Measurements from ENCODE around the gene UCK1. TPM values are rescaled to one million over a fixed set of nuclear protein-coding genes. Genes with fewer than 3 reads are reported as not detected.

Gene UCK1
- total RNA-seq, 2 donors from 2014 or later = 23.3 to 23.7 TPM

DNA sequence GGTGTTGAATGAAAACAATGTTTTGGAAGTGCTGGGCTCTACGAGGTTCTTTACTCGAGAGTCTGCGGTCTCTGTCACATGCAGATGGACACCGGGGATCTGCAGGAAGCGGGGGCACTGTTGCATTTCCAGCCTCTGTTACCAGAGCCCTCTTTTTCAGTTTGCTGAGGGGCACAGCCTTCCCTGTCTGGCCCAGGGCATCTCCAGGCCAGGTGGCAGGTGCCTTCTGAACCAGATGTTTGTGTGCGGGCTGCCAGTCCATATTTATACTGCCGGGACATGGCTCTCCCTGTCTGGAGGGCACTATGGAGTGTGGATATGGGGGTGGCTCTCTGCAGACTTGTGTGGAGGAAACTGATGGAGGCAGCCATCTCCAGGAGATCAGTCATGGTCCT lies 47.0 kb downstream of the UCK1 start:
- intact Hi-C loops (cut with DNase I) = loop anchor here in 1 of 2 donors (10.0 kb wide), 1 partner anchor 119 kb away; no protein-coding TSS in a partner anchor
- DNase-seq = no peak
- no peak for ATAC-seq

DNA sequence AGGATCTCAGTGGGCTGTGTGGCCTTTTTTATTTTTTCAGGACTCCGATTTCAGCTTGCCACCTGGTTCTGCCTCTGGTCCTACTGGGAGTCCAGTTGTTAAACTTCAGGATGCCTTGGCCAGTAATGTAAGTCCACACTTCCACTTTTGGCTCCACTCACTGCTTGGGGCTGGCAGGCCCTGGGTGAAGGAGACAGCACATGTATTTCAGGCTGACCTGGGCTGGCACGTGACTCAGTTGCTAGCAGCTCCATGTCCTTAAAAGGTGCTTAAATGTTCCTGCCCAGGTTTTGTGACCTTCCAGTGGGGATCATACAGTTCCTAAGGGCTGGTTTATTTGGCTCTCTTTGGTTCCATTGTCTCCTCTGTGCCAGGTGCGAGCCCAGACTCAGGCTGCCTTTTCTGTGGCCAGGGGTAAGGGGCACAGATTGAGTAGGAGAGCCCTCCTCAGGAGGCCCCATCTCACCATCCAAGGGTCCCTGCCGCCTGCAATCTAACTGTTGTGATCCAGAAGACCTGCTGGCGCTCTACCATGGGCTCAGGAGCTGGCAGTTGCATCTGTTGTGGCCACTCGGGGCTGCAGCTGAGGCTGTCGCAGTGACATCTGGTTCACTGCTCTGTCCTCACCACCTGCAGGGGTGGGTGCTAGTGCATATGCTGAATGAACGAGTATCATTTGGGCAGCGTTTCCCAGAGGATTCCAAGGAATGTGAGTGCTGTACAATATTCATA lies 47.6 kb downstream of the UCK1 start:
- DNase-seq (peak; percentile 68), ATAC-seq (peak; percentile 66 to 86)
- intact Hi-C loops (cut with DNase I) = loop anchor here in 1 of 2 donors (10.0 kb wide), 1 partner anchor 119 kb away; no protein-coding TSS in a partner anchor

DNA sequence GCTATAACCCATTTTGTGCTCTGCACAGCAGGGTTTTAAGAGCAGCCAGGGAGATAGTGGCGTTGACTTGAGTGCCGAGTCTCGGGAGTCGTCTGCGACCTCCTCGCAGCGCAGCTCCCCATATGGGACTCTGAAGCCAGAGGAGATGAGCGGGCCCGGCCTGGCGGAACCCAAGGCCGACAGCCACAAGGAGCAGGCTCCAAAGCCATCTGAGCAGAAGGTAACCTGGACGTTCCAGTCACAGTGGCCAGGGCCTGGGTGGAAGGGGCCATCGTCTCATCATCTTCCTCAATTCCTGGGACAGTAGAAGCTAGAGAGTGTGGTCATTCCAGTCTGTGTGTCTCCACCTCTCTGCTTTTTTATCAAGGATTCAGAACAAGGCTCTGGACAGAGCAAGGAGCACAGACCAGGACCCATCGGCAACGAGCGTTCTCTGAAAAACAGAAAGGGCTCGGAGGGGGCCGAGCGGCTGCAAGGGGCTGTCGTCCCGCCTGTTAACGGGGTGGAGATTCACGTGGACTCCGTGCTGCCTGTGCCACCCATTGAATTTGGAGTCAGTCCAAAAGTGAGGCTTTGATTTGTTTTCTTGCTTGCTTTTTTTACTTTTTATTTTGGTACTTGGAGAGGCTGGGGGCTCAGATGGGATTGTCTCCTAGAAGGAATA lies 48.6 kb downstream of the UCK1 start:
- ATAC-seq (no peak), DNase-seq (no peak)
- intact Hi-C loops (cut with DNase I) = loop anchor here in 1 of 2 donors (10.0 kb wide), 1 partner anchor 118 kb away; no protein-coding TSS in a partner anchor

DNA sequence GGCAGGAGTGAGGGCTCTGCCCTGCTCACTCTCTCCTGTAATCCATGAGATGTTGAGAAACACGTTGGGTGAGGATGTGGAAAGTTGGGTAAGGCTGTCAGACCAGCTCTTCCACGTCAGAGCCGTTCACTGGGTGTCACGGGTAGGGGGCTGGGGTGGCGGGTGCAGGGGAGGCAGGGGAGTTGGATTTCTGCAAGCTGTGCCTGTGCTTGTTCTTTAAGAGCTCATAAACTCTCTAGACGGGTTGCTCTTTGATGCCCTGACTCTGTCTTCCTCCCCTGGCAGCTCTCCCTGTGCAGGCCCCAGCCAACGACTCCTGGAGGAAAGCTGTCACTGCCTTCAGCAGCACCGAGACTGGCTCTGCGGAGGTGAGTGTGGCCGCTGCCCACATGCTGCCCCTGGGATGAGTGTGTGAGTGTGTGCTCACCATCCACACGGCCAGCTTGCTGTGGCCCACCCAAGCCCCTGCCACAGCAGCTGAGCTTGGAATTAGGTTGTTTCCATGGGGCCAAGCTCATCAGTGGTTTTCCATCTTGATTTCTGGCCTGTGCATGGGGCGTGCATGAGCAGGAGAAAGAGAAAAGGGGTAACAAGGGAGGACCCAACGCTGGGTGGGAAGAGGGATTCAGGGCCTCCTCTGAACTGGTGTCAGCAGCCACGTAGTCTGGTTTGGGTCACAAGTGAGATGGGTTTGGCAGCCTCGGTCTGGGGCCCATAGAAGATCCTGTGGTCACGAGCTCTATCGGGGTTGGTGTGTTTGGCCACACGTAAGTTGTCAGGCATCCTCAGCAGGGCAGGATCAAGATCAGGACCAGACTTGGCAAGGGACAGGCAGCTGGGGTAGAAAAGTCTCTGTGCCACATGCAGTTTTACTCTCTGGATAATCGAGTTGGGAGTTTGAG lies 49.4 kb downstream of the UCK1 start:
- ATAC-seq = peak in 1 of 2 donors; percentile 33

DNA sequence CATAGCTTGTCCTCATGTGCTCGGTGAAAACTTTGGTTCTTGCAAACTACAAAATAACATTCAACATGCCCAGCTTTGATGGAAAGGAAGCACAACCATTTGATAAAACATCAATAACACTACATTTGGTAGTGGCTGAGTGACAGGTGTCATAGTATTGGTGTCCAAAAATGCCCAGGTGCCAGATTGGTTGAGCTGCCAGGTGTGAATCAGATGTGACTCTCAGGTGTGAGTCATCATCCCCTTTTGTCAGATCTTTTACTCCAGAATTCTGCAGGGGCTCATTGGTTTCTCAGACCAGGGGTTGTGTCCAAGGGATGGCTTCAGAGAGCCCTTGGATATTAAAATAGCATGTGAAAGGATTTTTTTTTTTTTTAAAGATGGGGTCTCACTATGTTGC lies 50.8 kb downstream of the UCK1 start:
- intact Hi-C loops (cut with DNase I) = loop anchor here in 1 of 2 donors (10.0 kb wide), 1 partner anchor 115 kb away; no protein-coding TSS in a partner anchor
- no peak for DNase-seq

More for the DNA sequence above, 49.4 kb downstream of the UCK1 start:
- no peak for DNase-seq
- intact Hi-C loops (cut with DNase I) = loop anchor here in 1 of 2 donors (10.0 kb wide), 1 partner anchor 117 kb away; no protein-coding TSS in a partner anchor

DNA sequence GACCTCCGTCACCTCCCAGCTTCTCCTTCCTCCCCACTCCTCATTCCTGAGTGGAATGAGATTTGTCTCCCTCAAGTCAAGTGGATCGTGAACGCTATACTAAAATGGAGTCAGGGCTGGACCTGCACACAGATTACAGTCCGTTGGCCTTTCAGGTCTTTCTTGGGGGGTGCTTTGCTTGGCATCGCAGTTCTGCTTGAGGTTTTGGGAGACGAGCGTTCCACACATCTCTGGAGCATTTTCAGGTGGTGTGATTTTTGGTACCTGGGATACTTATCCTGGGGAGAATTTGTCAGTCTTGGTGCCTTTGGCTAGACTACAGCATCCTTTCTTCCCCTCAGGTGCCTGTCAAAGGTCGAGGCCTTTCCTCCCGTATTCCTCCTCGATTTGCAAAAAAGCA lies 52.2 kb downstream of the UCK1 start:
- intact Hi-C loops (cut with DNase I) = loop anchor here in 1 of 2 donors (5.0 to 10.0 kb wide), 2 partner anchors 84 to 112 kb away; partner anchors contain the start of gene PRRC2B
- DNase-seq = no peak
- ATAC-seq = no peak

More for the DNA sequence above, 50.8 kb downstream of the UCK1 start:
- ATAC-seq = no peak

DNA sequence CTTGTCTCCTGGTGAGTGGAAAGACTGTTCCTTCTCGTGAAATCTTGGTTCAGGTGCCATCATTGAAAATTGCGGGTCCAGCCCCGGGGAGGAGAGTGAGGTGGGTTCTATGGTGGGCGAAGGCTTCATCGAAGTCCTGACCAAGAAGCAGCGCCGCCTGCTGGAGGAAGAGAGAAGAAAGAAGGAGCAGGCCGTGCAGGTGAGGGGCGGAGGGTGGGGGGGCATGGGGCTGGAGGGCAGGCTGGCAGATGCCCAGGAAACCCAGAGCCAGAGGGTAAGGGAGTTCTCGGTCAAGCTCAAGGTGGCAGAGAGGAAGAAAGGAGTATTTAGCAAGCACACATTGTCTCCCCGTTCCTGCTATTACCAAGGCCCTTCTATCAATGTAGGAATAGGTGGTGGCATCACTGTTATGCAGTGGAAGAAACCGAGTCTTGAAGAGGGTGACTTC lies 52.6 kb downstream of the UCK1 start:
- intact Hi-C loops (cut with DNase I) = loop anchor here in 1 of 2 donors (5.0 to 10.0 kb wide), 2 partner anchors 84 to 111 kb away; partner anchors contain the start of gene PRRC2B

DNA sequence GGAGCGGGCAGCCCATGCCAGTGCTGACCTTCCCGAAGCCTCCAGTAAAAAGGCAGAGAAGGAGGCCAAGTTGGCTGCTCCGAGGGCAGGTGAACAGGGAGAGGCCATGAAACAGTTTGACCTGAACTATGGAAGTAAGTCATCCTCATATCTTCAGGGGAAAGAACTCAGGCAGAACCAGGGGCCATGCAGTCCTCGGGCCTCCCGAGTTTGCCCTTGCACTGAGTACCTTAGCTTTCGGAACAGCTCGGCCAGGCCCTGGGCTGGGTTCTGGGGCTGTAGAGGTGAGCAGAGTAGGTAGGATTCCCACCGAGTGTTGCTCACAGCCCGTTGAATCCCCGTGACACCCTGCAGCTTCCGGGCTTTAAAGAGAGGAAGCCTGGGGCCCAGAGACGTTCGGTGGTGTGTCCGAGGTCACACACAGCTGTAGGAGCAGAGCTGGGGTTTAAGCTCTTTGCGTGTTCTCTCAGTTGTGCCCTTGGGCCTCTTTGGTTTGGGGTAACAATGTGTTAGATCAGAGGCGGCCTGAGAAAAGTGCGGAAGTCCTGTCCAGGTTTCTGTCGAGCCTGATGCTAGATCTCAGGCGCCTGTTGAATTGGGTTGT lies 53.1 kb downstream of the UCK1 start:
- intact Hi-C loops (cut with DNase I) = loop anchor here in 1 of 2 donors (5.0 to 10.0 kb wide), 2 partner anchors 83 to 111 kb away; partner anchors contain the start of gene PRRC2B
- DNase-seq (no peak), ATAC-seq (no peak)

More for the DNA sequence above, 52.6 kb downstream of the UCK1 start:
- peak in 1 of 2 donors; percentile 9 for ATAC-seq
- DNase-seq = peak; percentile 55

DNA sequence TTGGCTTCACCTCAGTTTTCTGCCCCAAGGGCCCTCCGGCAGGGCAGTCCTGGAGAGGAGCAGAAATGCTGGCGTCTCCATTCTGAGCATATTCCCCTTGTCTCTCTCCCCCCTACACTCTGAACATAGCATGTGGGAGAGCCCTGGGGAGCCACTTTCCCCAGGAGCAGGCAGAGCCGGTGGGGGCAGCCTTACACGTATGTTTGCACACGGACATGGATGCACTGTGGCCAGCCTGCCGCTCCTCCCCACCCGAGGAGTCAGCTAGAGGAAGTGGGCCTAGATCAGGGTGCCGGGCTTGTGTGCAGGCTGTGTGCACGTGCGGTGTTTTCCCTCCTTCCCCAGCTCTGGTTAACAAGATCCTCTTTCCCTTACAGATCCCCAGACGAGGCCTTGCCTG lies 53.7 kb downstream of the UCK1 start:
- DNase-seq = no peak
- no peak for ATAC-seq
- intact Hi-C loops (cut with DNase I) = loop anchor here in 1 of 2 donors (5.0 to 10.0 kb wide), 2 partner anchors 83 to 110 kb away; partner anchors contain the start of gene PRRC2B

DNA sequence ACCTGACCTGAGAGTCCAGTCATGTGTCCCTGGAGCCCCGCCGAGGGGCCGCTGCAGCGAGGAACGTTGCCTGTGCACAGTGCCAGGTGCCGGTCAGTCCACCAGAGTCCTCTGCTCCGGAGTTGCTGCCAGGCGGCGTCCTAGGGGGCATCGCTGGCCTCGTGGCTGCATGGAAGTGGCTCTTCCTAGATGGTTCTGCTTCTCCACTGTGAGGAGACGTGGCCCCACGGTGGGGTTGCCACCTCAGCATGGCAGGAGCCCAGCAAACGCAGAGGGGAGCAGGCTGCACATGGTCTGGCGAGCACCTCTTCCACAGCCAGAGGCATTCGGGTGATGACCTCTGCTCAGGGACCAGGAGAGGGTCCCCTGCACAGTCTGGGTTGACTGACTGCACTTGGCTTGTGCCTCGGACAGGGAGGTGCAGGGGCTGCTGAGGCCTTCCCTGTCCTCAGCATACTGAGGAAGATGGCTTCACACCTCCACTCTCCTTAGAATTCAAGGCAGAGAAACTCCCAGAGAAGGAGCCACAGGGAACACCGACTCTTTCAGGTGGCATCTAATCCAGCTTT lies 54.2 kb downstream of the UCK1 start:
- ATAC-seq (peak; percentile 68 to 73), DNase-seq (peak; percentile 60)
- intact Hi-C loops (cut with DNase I) = loop anchor here in 1 of 2 donors (5.0 to 10.0 kb wide), 2 partner anchors 82 to 110 kb away; partner anchors contain the start of gene PRRC2B

DNA sequence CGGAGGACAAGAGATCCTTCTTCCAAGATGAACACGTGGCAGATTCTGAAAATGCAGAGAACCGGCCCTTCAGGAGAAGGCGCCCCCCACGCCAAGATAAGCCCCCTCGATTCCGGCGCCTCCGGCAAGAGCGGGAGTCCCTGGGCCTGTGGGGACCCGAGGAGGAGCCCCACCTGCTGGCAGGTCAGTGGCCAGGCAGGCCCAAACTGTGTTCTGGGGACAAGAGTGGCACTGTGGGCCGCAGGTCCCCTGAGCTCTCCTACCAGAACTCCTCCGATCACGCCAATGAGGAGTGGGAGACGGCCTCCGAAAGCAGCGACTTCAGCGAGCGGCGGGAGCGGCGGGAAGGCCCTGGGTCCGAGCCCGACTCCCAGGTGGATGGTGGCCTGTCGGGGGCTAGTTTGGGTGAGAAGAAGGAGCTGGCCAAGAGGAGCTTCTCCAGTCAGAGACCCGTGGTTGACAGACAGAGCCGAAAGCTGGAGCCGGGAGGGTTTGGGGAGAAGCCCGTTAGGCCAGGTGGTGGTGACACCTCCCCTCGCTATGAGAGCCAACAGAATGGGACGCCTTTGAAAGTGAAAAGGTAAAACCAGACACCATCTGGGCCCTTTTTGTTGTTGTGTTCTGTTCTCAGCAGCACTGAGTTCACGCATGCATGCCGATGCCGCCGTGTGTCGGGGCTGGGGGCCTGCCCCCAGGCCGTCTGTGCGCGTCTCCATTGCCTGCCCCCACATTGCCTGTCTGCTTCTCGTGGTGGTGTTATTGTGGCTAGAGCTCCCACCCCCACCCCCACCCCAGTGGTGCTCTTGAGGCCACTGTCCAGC lies 54.9 kb downstream of the UCK1 start:
- no peak for DNase-seq
- ATAC-seq = peak; percentile 39 to 40
- intact Hi-C loops (cut with DNase I) = loop anchor here in 1 of 2 donors (5.0 to 10.0 kb wide), 2 partner anchors 81 to 109 kb away; partner anchors contain the start of gene PRRC2B

DNA sequence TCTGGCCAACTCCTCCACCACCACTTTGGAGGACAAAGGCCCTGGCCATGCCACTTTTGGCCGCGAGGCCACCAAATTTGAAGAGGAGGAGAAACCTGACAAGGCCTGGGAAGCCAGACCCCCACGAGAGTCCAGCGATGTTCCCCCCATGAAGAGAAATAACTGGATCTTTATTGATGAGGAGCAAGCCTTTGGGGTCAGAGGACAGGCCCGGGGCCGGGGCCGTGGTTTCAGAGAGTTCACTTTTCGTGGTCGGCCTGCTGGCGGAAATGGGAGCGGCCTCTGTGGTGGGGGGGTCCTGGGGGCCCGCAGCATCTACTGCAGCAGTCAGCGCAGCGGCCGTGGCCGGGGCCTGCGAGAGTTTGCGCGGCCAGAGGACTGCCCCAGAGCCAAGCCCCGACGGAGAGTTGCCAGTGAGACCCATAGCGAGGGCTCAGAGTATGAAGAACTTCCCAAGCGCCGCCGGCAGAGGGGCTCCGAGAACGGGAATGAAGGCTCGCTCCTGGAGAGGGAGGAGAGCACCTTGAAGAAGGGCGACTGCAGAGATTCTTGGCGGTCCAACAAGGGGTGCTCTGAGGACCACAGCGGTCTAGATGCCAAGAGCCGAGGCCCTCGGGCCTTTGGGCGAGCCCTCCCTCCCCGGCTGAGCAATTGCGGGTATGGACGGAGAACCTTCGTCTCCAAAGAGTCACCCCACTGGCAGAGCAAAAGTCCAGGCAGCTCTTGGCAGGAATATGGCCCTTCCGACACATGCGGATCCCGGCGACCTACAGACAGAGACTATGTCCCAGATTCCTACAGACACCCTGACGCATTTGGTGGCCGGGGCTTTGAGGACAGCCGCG lies 55.7 kb downstream of the UCK1 start:
- ATAC-seq (no peak), DNase-seq (no peak)
- intact Hi-C loops (cut with DNase I) = loop anchor here in 1 of 2 donors (5.0 to 10.0 kb wide), 2 partner anchors 81 to 108 kb away; partner anchors contain the start of gene PRRC2B

DNA sequence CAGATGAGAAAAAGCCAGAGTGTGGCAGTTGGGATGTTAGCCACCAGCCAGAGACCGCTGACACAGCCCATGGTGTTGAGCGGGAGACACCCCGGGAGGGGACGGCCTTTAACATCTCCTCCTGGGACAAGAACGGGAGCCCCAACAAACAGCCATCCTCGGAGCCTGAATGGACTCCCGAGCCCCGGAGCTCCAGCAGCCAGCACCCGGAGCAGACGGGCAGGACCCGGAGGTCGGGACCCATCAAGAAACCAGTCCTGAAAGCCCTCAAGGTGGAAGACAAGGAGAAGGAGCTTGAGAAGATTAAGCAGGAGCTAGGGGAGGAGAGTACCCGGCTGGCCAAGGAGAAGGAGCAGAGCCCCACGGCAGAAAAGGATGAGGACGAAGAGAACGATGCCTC lies 56.4 kb downstream of the UCK1 start:
- ATAC-seq = no peak
- intact Hi-C loops (cut with DNase I) = loop anchor here in 1 of 2 donors (5.0 to 10.0 kb wide), 2 partner anchors 80 to 107 kb away; partner anchors contain the start of gene PRRC2B
- DNase-seq = no peak

DNA sequence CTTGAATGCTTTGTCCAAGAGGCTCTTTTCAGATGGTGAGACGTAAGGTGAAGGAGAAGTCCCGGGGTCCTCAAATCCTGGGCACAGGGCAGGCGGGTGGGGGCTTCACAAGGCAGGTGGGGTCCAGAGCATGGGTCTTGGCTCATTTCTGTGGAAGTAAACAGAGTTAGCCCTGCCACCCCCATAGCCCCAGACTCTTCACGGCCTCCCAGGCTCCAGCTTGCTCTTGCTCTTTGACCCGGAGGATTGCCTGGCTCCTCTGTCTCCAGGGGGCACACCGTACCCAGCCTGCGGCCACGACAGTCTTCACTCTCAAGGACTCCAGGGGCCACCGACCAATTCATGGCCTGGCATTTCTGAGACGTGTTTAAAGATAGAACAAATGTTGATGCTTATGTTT lies 57.2 kb downstream of the UCK1 start:
- intact Hi-C loops (cut with DNase I) = loop anchor here in 1 of 2 donors (10.0 kb wide), 1 partner anchor 79 kb away; the partner anchor contains the start of gene PRRC2B
- no peak for ATAC-seq
- DNase-seq = no peak
